ENCODE measurements around the gene FUT7. TPM values are rescaled to one million over a fixed set of nuclear protein-coding genes. Genes with fewer than 3 reads are reported as not detected.

Gene FUT7
- total and polyA plus RNA-seq, 2 donors: 0.18 TPM; not detected in 1

- H3K4me3 ChIP-seq (ENCODE audit: low read depth, low read length): no peak overlapping the region
- WGBS: 93% methylated on average over 45 of the region's 45 CpGs
- peaks cover 2% of the 10 kb centered on the region for H3K36me3 ChIP-seq (ENCODE audit: insufficient read depth)
- no peak for DNase-seq (ENCODE audit: extremely low spot score)
- H3K4me1 ChIP-seq (ENCODE audit: insufficient read depth): no peaks in the 10 kb centered on the region
- H3K27ac ChIP-seq (ENCODE audit: low read depth): no peak overlapping the region
Observed at GRCh38 chr9:137017791-137018497, 13.9 kb downstream of the FUT7 start.

- whole genome bisulfite sequencing: 97% methylated on average over 28 of the region's 28 CpGs
- H3K27ac ChIP-seq (ENCODE audit: low read depth): no peak overlapping the region
- H3K36me3 ChIP-seq (ENCODE audit: insufficient read depth): peaks cover 2% of the 10 kb centered on the region
Observed at GRCh38 chr9:137017071-137017470, 14.8 kb downstream of the FUT7 start.

GRCh38 chr9:137016436-137016835 lies 15.5 kb downstream of the FUT7 start:
- Histone ChIP-seq H3K4me1 (ENCODE audit: insufficient read depth) (no peaks in the 10 kb centered on the region), H3K4me3 (ENCODE audit: low read depth, low read length) (no peak overlapping the region), H3K36me3 (ENCODE audit: insufficient read depth) (peaks cover 2% of the 10 kb centered on the region), H3K27ac (ENCODE audit: low read depth) (no peak overlapping the region)
- no peak for DNase-seq (ENCODE audit: extremely low spot score)
- 96% methylated on average over 16 of the region's 16 CpGs for WGBS

More at GRCh38 chr9:137017071-137017470, 14.8 kb downstream of the FUT7 start:
- Histone ChIP-seq H3K4me1 (ENCODE audit: insufficient read depth) (no peaks in the 10 kb centered on the region), H3K4me3 (ENCODE audit: low read depth, low read length) (no peak overlapping the region)
- DNase-seq (ENCODE audit: extremely low spot score): no peak

GRCh38 chr9:137015976-137016375 lies 15.9 kb downstream of the FUT7 start:
- no peak overlapping the region for H3K4me3 ChIP-seq (ENCODE audit: low read depth, low read length)
- H3K27ac ChIP-seq (ENCODE audit: low read depth): no peak overlapping the region
- H3K36me3 ChIP-seq (ENCODE audit: insufficient read depth): peaks cover 2% of the 10 kb centered on the region
- 96% methylated on average over 21 of the region's 21 CpGs for WGBS
- DNase-seq (ENCODE audit: extremely low spot score): no peak
- no peaks in the 10 kb centered on the region for H3K4me1 ChIP-seq (ENCODE audit: insufficient read depth)

GRCh38 chr9:137015540-137015930 lies 16.4 kb downstream of the FUT7 start:
- Histone ChIP-seq H3K4me1 (ENCODE audit: insufficient read depth) (no peaks in the 10 kb centered on the region), H3K27ac (ENCODE audit: low read depth) (no peak overlapping the region), H3K36me3 (ENCODE audit: insufficient read depth) (peaks cover 2% of the 10 kb centered on the region), H3K4me3 (ENCODE audit: low read depth, low read length) (no peak overlapping the region)
- DNase-seq (ENCODE audit: extremely low spot score): no peak
- WGBS: 96% methylated on average over 25 of the region's 25 CpGs

- no peak for DNase-seq (ENCODE audit: extremely low spot score)
- 95% methylated on average over 36 of the region's 36 CpGs for WGBS
- Histone ChIP-seq H3K4me3 (ENCODE audit: low read depth, low read length) (no peak overlapping the region), H3K27ac (ENCODE audit: low read depth) (no peak overlapping the region), H3K36me3 (ENCODE audit: insufficient read depth) (peaks cover 2% of the 10 kb centered on the region), H3K4me1 (ENCODE audit: insufficient read depth) (no peaks in the 10 kb centered on the region)
Observed at GRCh38 chr9:137014776-137015539, 16.9 kb downstream of the FUT7 start.

GRCh38 chr9:137014166-137014565 lies 17.7 kb downstream of the FUT7 start:
- DNase-seq (ENCODE audit: extremely low spot score): no peak
- H3K27ac ChIP-seq (ENCODE audit: low read depth): no peak overlapping the region
- no peaks in the 10 kb centered on the region for H3K4me1 ChIP-seq (ENCODE audit: insufficient read depth)
- H3K36me3 ChIP-seq (ENCODE audit: insufficient read depth): peaks cover 2% of the 10 kb centered on the region
- 95% methylated on average over 23 of the region's 23 CpGs for WGBS
- no peak overlapping the region for H3K4me3 ChIP-seq (ENCODE audit: low read depth, low read length)

- no peaks in the 10 kb centered on the region for H3K4me1 ChIP-seq (ENCODE audit: insufficient read depth)
- 95% methylated on average over 20 of the region's 20 CpGs for WGBS
- no peak overlapping the region for H3K4me3 ChIP-seq (ENCODE audit: low read depth, low read length)
- DNase-seq (ENCODE audit: extremely low spot score): no peak
- peaks cover 2% of the 10 kb centered on the region for H3K36me3 ChIP-seq (ENCODE audit: insufficient read depth)
- H3K27ac ChIP-seq (ENCODE audit: low read depth): no peak overlapping the region
Observed at GRCh38 chr9:137013571-137013940, 18.3 kb downstream of the FUT7 start.

GRCh38 chr9:137012694-137013570 lies 19.0 kb downstream of the FUT7 start:
- H3K27ac ChIP-seq (ENCODE audit: low read depth): no peak overlapping the region
- peaks cover 2% of the 10 kb centered on the region for H3K36me3 ChIP-seq (ENCODE audit: insufficient read depth)
- no peak for DNase-seq (ENCODE audit: extremely low spot score)
- H3K4me1 ChIP-seq (ENCODE audit: insufficient read depth): no peaks in the 10 kb centered on the region
- WGBS: 82% methylated on average over 67 of the region's 67 CpGs
- no peak overlapping the region for H3K4me3 ChIP-seq (ENCODE audit: low read depth, low read length)

GRCh38 chr9:137011907-137012675 lies 19.8 kb downstream of the FUT7 start:
- H3K4me1 ChIP-seq (ENCODE audit: insufficient read depth): no peaks in the 10 kb centered on the region
- peaks cover 2% of the 10 kb centered on the region for H3K36me3 ChIP-seq (ENCODE audit: insufficient read depth)
- no peak for DNase-seq (ENCODE audit: extremely low spot score)
- no peak overlapping the region for H3K4me3 ChIP-seq (ENCODE audit: low read depth, low read length)
- 92% methylated on average over 39 of the region's 39 CpGs for WGBS
- no peak overlapping the region for H3K27ac ChIP-seq (ENCODE audit: low read depth)

GRCh38 chr9:137011156-137011555 lies 20.7 kb downstream of the FUT7 start:
- no peak overlapping the region for H3K27ac ChIP-seq (ENCODE audit: low read depth)
- no peak overlapping the region for H3K4me3 ChIP-seq (ENCODE audit: low read depth, low read length)
- H3K4me1 ChIP-seq (ENCODE audit: insufficient read depth): no peaks in the 10 kb centered on the region
- DNase-seq (ENCODE audit: extremely low spot score): no peak
- 96% methylated on average over 24 of the region's 24 CpGs for WGBS
- peaks cover 2% of the 10 kb centered on the region for H3K36me3 ChIP-seq (ENCODE audit: insufficient read depth)

GRCh38 chr9:137009938-137010732 lies 21.8 kb downstream of the FUT7 start:
- H3K27ac ChIP-seq (ENCODE audit: low read depth): no peak overlapping the region
- no peaks in the 10 kb centered on the region for H3K4me1 ChIP-seq (ENCODE audit: insufficient read depth)
- no peak overlapping the region for H3K4me3 ChIP-seq (ENCODE audit: low read depth, low read length)
- H3K36me3 ChIP-seq (ENCODE audit: insufficient read depth): peaks cover 2% of the 10 kb centered on the region
- WGBS: 96% methylated on average over 49 of the region's 49 CpGs
- DNase-seq (ENCODE audit: extremely low spot score): no peak

Data from urinary bladder (tissue), 4 donors.